Measurements from ENCODE around the gene AP2M1. TPM values are rescaled to one million over a fixed set of nuclear protein-coding genes. Genes with fewer than 3 reads are reported as not detected.
A peak's percentile ranks its signal among the peaks of the same experiment; 100 is the strongest.

Gene AP2M1
- total and polyA plus RNA-seq, 2 of the 13 experiments (the other 11 are each of a cell fraction or from before 2014, with no cell fraction given): 126 to 146 TPM

DNA sequence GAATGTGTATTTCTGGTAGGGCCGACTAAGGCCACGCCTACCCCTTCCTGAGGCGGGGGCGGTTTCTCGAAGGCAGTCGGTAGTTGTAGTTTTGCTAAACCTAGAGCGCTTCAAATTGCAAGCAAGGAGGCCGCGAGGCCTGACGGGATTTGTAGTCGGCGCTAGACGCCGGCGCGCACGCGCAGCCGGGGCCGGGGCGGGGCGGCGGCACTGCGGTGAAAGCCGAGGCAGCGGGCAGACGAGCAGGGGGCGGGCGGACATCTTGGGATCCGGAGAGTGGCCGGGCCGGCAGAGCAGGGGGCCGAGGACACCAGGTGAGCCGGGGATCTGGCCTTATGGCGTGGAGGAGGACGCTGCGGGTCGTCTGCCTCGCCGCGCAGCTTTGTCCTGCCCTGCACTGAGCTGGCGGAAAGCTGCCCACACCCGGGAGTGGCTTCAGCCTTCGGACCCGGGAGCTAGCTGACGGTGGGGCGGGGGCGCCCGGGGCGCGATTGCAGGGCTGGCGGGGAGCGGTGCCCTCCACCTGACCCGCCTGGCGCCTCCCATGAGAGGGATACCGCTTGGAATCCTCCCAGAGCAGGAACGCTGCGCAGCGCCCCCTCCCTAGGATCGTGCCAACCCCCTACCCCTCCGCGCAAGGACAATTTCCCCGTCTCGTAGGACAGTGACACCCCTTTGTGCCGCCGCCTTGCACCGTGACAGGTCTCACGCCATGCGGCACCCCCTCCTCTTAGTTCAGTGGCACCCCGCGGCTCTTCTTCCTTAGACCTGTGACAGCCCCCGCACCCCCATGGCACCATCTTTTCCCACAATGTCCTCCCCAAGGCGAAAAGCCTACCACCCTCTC, at the start of gene AP2M1 (continued):
- TF ChIP-seq ZNF616 (CRISPR knock-in tag; IDR thresholded peaks at IDR 0.05; ENCODE audit: low read depth) (0 out of 2 replicates have a peak, but pooled peaks have one; percentile 66), ZNF124 (CRISPR knock-in tag; IDR thresholded peaks at IDR 0.05) (no peak), ZFP41 (CRISPR knock-in tag; IDR thresholded peaks at IDR 0.05; ENCODE audit: borderline replicate concordance) (no peak), ZNF234 (CRISPR knock-in tag; conservative IDR thresholded peaks at IDR 0.05) (no peak; the same call in 1 of the 2 replicates), ZSCAN12 (CRISPR knock-in tag; IDR thresholded peaks at IDR 0.05) (no peak), BRCA1 (CRISPR knock-in tag; IDR thresholded peaks at IDR 0.05) (no peak), REL (CRISPR knock-in tag; conservative IDR thresholded peaks at IDR 0.05) (no peak), ZKSCAN1 (IDR thresholded peaks at IDR 0.05; ENCODE audit: low read length) (no peak), KLF9 (CRISPR knock-in tag; IDR thresholded peaks at IDR 0.05; ENCODE audit: low read depth) (no peak)
- TF ChIP-seq, protein P1, sequence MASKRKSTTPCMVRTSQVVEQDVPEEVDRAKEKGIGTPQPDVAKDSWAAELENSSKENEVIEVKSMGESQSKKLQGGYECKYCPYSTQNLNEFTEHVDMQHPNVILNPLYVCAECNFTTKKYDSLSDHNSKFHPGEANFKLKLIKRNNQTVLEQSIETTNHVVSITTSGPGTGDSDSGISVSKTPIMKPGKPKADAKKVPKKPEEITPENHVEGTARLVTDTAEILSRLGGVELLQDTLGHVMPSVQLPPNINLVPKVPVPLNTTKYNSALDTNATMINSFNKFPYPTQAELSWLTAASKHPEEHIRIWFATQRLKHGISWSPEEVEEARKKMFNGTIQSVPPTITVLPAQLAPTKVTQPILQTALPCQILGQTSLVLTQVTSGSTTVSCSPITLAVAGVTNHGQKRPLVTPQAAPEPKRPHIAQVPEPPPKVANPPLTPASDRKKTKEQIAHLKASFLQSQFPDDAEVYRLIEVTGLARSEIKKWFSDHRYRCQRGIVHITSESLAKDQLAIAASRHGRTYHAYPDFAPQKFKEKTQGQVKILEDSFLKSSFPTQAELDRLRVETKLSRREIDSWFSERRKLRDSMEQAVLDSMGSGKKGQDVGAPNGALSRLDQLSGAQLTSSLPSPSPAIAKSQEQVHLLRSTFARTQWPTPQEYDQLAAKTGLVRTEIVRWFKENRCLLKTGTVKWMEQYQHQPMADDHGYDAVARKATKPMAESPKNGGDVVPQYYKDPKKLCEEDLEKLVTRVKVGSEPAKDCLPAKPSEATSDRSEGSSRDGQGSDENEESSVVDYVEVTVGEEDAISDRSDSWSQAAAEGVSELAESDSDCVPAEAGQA (IDR thresholded peaks at IDR 0.05; ENCODE audit: low read depth): no peak; the same call in 1 of the 2 replicates
- TF ChIP-seq, protein P1 (CRISPR knock-in tag; IDR thresholded peaks at IDR 0.05; ENCODE audit: borderline replicate concordance): no peak
- TF ChIP-seq, protein P2, sequence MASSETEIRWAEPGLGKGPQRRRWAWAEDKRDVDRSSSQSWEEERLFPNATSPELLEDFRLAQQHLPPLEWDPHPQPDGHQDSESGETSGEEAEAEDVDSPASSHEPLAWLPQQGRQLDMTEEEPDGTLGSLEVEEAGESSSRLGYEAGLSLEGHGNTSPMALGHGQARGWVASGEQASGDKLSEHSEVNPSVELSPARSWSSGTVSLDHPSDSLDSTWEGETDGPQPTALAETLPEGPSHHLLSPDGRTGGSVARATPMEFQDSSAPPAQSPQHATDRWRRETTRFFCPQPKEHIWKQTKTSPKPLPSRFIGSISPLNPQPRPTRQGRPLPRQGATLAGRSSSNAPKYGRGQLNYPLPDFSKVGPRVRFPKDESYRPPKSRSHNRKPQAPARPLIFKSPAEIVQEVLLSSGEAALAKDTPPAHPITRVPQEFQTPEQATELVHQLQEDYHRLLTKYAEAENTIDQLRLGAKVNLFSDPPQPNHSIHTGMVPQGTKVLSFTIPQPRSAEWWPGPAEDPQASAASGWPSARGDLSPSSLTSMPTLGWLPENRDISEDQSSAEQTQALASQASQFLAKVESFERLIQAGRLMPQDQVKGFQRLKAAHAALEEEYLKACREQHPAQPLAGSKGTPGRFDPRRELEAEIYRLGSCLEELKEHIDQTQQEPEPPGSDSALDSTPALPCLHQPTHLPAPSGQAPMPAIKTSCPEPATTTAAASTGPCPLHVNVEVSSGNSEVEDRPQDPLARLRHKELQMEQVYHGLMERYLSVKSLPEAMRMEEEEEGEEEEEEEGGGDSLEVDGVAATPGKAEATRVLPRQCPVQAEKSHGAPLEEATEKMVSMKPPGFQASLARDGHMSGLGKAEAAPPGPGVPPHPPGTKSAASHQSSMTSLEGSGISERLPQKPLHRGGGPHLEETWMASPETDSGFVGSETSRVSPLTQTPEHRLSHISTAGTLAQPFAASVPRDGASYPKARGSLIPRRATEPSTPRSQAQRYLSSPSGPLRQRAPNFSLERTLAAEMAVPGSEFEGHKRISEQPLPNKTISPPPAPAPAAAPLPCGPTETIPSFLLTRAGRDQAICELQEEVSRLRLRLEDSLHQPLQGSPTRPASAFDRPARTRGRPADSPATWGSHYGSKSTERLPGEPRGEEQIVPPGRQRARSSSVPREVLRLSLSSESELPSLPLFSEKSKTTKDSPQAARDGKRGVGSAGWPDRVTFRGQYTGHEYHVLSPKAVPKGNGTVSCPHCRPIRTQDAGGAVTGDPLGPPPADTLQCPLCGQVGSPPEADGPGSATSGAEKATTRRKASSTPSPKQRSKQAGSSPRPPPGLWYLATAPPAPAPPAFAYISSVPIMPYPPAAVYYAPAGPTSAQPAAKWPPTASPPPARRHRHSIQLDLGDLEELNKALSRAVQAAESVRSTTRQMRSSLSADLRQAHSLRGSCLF (CRISPR knock-in tag; IDR thresholded peaks at IDR 0.05; ENCODE audit: borderline replicate concordance): no peak
- TF ChIP-seq, protein P3, sequence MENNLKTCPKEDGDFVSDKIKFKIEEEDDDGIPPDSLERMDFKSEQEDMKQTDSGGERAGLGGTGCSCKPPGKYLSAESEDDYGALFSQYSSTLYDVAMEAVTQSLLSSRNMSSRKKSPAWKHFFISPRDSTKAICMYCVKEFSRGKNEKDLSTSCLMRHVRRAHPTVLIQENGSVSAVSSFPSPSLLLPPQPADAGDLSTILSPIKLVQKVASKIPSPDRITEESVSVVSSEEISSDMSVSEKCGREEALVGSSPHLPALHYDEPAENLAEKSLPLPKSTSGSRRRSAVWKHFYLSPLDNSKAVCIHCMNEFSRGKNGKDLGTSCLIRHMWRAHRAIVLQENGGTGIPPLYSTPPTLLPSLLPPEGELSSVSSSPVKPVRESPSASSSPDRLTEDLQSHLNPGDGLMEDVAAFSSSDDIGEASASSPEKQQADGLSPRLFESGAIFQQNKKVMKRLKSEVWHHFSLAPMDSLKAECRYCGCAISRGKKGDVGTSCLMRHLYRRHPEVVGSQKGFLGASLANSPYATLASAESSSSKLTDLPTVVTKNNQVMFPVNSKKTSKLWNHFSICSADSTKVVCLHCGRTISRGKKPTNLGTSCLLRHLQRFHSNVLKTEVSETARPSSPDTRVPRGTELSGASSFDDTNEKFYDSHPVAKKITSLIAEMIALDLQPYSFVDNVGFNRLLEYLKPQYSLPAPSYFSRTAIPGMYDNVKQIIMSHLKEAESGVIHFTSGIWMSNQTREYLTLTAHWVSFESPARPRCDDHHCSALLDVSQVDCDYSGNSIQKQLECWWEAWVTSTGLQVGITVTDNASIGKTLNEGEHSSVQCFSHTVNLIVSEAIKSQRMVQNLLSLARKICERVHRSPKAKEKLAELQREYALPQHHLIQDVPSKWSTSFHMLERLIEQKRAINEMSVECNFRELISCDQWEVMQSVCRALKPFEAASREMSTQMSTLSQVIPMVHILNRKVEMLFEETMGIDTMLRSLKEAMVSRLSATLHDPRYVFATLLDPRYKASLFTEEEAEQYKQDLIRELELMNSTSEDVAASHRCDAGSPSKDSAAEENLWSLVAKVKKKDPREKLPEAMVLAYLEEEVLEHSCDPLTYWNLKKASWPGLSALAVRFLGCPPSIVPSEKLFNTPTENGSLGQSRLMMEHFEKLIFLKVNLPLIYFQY (CRISPR knock-in tag; IDR thresholded peaks at IDR 0.05; ENCODE audit: borderline replicate concordance): no peak
